HEK293T (cell line): ENCODE data around the gene TMCC3.
"Not testable (repeated sequence)": the region's sequence is repeated elsewhere in the genome, so short reads cannot be mapped to it uniquely, and the experiment has no call there.

ENCODE experiments used
- CTCF ChIA-PET: fragments of 350-600 bp; formaldehyde crosslinking; extraction: SDS; loops from one replicate; lab custom pipeline; 2021; ENCODE audit warnings: antibody characterized with exemption, inconsistent platforms; lab: Yijun Ruan, JAX
- POLR2A ChIA-PET: fragments of 350-600 bp; formaldehyde crosslinking; extraction: SDS; loops from one replicate; lab custom pipeline; 2020; ENCODE audit warnings: antibody characterized with exemption, inconsistent platforms; lab: Yijun Ruan, JAX
- DNase-seq: peaks from one replicate; pipeline ENCODE4 v3.0.0; 2012; ENCODE audit warnings: mixed read lengths; ENCODE audit errors: extremely low spot score
- ARNT ChIP-seq: fragments of 450-650 bp; IDR thresholded peaks from 2 replicates; pipeline ENCODE4 v1.6.1; 2017; ENCODE audit warnings: mild to moderate bottlenecking
- BHLHE40 ChIP-seq: fragments of 450-650 bp; IDR thresholded peaks from 2 replicates; pipeline ENCODE4 v1.6.1; 2016; ENCODE audit warnings: mild to moderate bottlenecking, moderate library complexity, borderline replicate concordance
- CTBP1 ChIP-seq: fragments of 450-650 bp; IDR thresholded peaks from 2 replicates; pipeline ENCODE4 v1.6.1; 2016; ENCODE audit warnings: borderline replicate concordance
- ELF4 ChIP-seq: fragments of 450-650 bp; IDR thresholded peaks from 2 replicates; pipeline ENCODE4 v1.6.1; 2017; ENCODE audit warnings: antibody characterized with exemption
- FOXA1 ChIP-seq: fragments of 450-650 bp; IDR thresholded peaks from 2 replicates; pipeline ENCODE4 v1.6.1; 2016; ENCODE audit warnings: mild to moderate bottlenecking
- FOXK2 ChIP-seq: fragments of 450-650 bp; IDR thresholded peaks from 2 replicates; pipeline ENCODE4 v1.6.1; 2016; ENCODE audit warnings: mild to moderate bottlenecking
- FOXM1 ChIP-seq: fragments of 450-650 bp; IDR thresholded peaks from 2 replicates; pipeline ENCODE4 v1.6.1; 2017; ENCODE audit warnings: mild to moderate bottlenecking, borderline replicate concordance
- HDGF ChIP-seq: fragments of 450-650 bp; IDR thresholded peaks from 2 replicates; pipeline ENCODE4 v1.6.1; 2017; ENCODE audit warnings: antibody characterized with exemption, borderline replicate concordance
- L3MBTL2 ChIP-seq: fragments of 450-650 bp; conservative IDR thresholded peaks from 2 replicates; pipeline ENCODE4 v1.6.1; 2016; ENCODE audit warnings: mild to moderate bottlenecking
- LEF1 ChIP-seq: fragments of 450-650 bp; IDR thresholded peaks from 2 replicates; pipeline ENCODE4 v1.6.1; 2017; ENCODE audit warnings: mild to moderate bottlenecking, borderline replicate concordance
- NFRKB ChIP-seq: fragments of 450-650 bp; IDR thresholded peaks from 2 replicates; pipeline ENCODE4 v1.6.1; 2016; ENCODE audit warnings: mild to moderate bottlenecking, moderate library complexity
- PKNOX1 ChIP-seq: fragments of 450-650 bp; IDR thresholded peaks from 2 replicates; pipeline ENCODE4 v1.6.1; 2016
- SP1 ChIP-seq: fragments of 450-650 bp; IDR thresholded peaks from 2 replicates; pipeline ENCODE4 v1.6.1; 2017
- SUZ12 ChIP-seq: fragments of 450-650 bp; IDR thresholded peaks from 2 replicates; pipeline ENCODE4 v1.6.1; 2016; ENCODE audit warnings: mild to moderate bottlenecking
- TARDBP ChIP-seq: fragments of 450-650 bp; IDR thresholded peaks from 2 replicates; pipeline ENCODE4 v1.6.1; 2016
- ZNF384 ChIP-seq: fragments of 450-650 bp; IDR thresholded peaks from 2 replicates; pipeline ENCODE4 v1.6.1; 2016

TMCC3 gene

GRCh38 chr12:94616203-94616729 is 34.1 kb downstream of the TMCC3 start:
- no peak for DNase-seq
- ChIA-PET CTCF (no interaction called here), POLR2A (no interaction called here)
- no peak for TF ChIP-seq L3MBTL2
- TF ChIP-seq LEF1: no peak
- TF ChIP-seq BHLHE40: no peak
- no peak for TF ChIP-seq HDGF
- TF ChIP-seq FOXA1: no peak
- no peak for TF ChIP-seq NFRKB
- TF ChIP-seq ELF4: no peak
- no peak for TF ChIP-seq SP1
- no peak for TF ChIP-seq PKNOX1
- no peak for TF ChIP-seq FOXK2
- no peak for TF ChIP-seq SUZ12
- TF ChIP-seq ARNT: no peak
- no peak for TF ChIP-seq CTBP1
- no peak for TF ChIP-seq TARDBP
- TF ChIP-seq FOXM1: no peak
- TF ChIP-seq ZNF384: no peak

- CTCF ChIA-PET: interaction anchor here (0.7 kb wide), 1 partner anchor 800 kb away, joined by 4 read pairs; no protein-coding TSS in a partner anchor
- peak; percentile 19 for DNase-seq
- POLR2A ChIA-PET: interaction anchor here (0.7 kb wide), 1 partner anchor 87 kb away, joined by 3 read pairs; no protein-coding TSS in a partner anchor
- TF ChIP-seq SUZ12: no peak
- peak; percentile 74 for TF ChIP-seq PKNOX1
These were observed 34.8 kb downstream of the TMCC3 start for GRCh38 chr12:94615260-94616181.

- peak; percentile 34 for DNase-seq
- ChIA-PET POLR2A (no interaction called here), CTCF (interaction anchor here (0.7 to 1.0 kb wide), 2 partner anchors 11 to 802 kb away, joined by 3 to 4 read pairs; no protein-coding TSS in a partner anchor)
- TF ChIP-seq ELF4: no peak
- 0 out of 2 replicates have a peak, but pooled peaks have one; percentile 32 for TF ChIP-seq CTBP1
These were observed 36.1 kb downstream of the TMCC3 start for GRCh38 chr12:94614288-94614721.

GRCh38 chr12:94609917-94610443 is 40.4 kb downstream of the TMCC3 start:
- TF ChIP-seq FOXK2: no peak
- no peak for TF ChIP-seq HDGF
- TF ChIP-seq TARDBP: no peak
- TF ChIP-seq ZNF384: no peak
- TF ChIP-seq L3MBTL2: no peak
- TF ChIP-seq PKNOX1: no peak
- TF ChIP-seq FOXA1: no peak
- no peak for TF ChIP-seq SP1
- no peak for TF ChIP-seq NFRKB
- TF ChIP-seq LEF1: no peak
- TF ChIP-seq BHLHE40: no peak
- no peak for TF ChIP-seq SUZ12
- TF ChIP-seq ARNT: no peak
- TF ChIP-seq FOXM1: no peak
- no peak for TF ChIP-seq ELF4
- TF ChIP-seq CTBP1: no peak
- ChIA-PET CTCF (no interaction called here), POLR2A (no interaction called here)
- no peak for DNase-seq

- CTCF ChIA-PET, DNase-seq, POLR2A ChIA-PET: not testable (repeated sequence)
These were observed 43.5 kb downstream of the TMCC3 start for GRCh38 chr12:94606810-94607209.

- POLR2A ChIA-PET: no interaction called here
These were observed 46.0 kb downstream of the TMCC3 start for GRCh38 chr12:94604366-94604698.

More at GRCh38 chr12:94604366-94604698, 46.0 kb downstream of the TMCC3 start:
- TF ChIP-seq ELF4 (no peak), BHLHE40 (no peak), SUZ12 (no peak), SP1 (no peak), ARNT (no peak), HDGF (no peak), L3MBTL2 (no peak), PKNOX1 (no peak), TARDBP (no peak)
- DNase-seq: no peak
- CTCF ChIA-PET: no interaction called here
